Mesodermal cell (in vitro differentiated cells): ENCODE measurements around the gene SAMD4A. TPM values are rescaled to one million over a fixed set of nuclear protein-coding genes. Genes with fewer than 3 reads are reported as not detected.
A peak's percentile ranks its signal among the peaks of the same experiment; 100 is the strongest.

Experiments
- H3K27ac ChIP-seq: 2 replicates; pipeline ENCODE4 v1.7.0; 2013; ENCODE audit warnings: mild to moderate bottlenecking, low read depth, low read length, moderate library complexity; ENCODE audit not compliant: severe bottlenecking
- H3K36me3 ChIP-seq: 2 replicates; pipeline ENCODE4 v1.7.1; 2013; ENCODE audit warnings: mild to moderate bottlenecking, low read length, moderate library complexity; ENCODE audit not compliant: control insufficient read depth, insufficient read depth
- H3K4me1 ChIP-seq: one replicate; pipeline ENCODE4 v1.7.1; 2013; ENCODE audit warnings: mild to moderate bottlenecking, low read length; ENCODE audit not compliant: insufficient read depth, control insufficient read depth, poor library complexity, severe bottlenecking
- H3K4me3 ChIP-seq: 2 replicates; pipeline ENCODE4 v1.7.0; 2013; ENCODE audit warnings: low read length, control low read depth, mild to moderate bottlenecking; ENCODE audit not compliant: insufficient read depth, poor library complexity, severe bottlenecking; ENCODE audit errors: extremely low read depth
- H3K9me3 ChIP-seq: 2 replicates; pipeline ENCODE4 v1.7.1; 2013; ENCODE audit warnings: mild to moderate bottlenecking, low read length, moderate library complexity; ENCODE audit not compliant: control insufficient read depth
- WGBS, 2 experiments: methylation state at CpG; one replicate each; pipeline ENCODE4 v1.1.5; 2013; ENCODE audit warnings: missing lambda C conversion rate in 2 of 2; ENCODE audit not compliant: insufficient coverage in 2 of 2; 5-methylcytosine and 5-hydroxymethylcytosine counted together
- polyA plus RNA-seq, 2 experiments: library from polyadenylated mRNA; stranded (reverse); fragments of 50-300 nt; gene quantifications; one replicate each; pipeline ENCODE4 v1.2.3, GENCODE V29; 2013

The SAMD4A gene
- polyA plus RNA-seq (2013, experiment 1 of 2) = 19.8 TPM
- polyA plus RNA-seq (2013, experiment 2 of 2) = 20.1 TPM

GRCh38 chr14:54566410-54567223 lies at the start of gene SAMD4A:
Gene SAMD4A (plus strand): TSS chr14:54567128. CDS start chr14:54567917, 789 bp downstream.
- H3K27ac ChIP-seq = peak within 1 kb of the TSS; percentile 74
- peaks cover 27% of the 10 kb centered on the region for H3K36me3 ChIP-seq
- no peaks in the 10 kb centered on the region for H3K9me3 ChIP-seq
- H3K4me1 ChIP-seq = peaks cover 24% of the 10 kb centered on the region
- WGBS, 2 experiments = 0 to 1% methylated on average over 58 to 62 of the region's 91 CpGs
- H3K4me3 ChIP-seq = peak within 1 kb of the TSS; percentile 80

GRCh38 chr14:54524410-54524809 lies 42.5 kb upstream of the SAMD4A start:
- no peaks in the 10 kb centered on the region for H3K9me3 ChIP-seq
- no peaks in the 10 kb centered on the region for H3K4me1 ChIP-seq
- H3K27ac ChIP-seq = no peak overlapping the region
- H3K36me3 ChIP-seq = peaks cover 38% of the 10 kb centered on the region
- H3K4me3 ChIP-seq = no peak overlapping the region
- 71% methylated on average over 1 of the region's 4 CpGs; no CpG with 5 or more reads in 1 of the 2 experiments for WGBS, 2 experiments

GRCh38 chr14:54528973-54529372 lies 38.0 kb upstream of the SAMD4A start:
- Histone ChIP-seq H3K4me1 (no peaks in the 10 kb centered on the region), H3K27ac (no peak overlapping the region), H3K9me3 (no peaks in the 10 kb centered on the region), H3K36me3 (peaks cover 23% of the 10 kb centered on the region), H3K4me3 (no peak overlapping the region)
- WGBS, 2 experiments = 94% methylated on average over 2 of the region's 2 CpGs; no CpG with 5 or more reads in 1 of the 2 experiments

- no peak overlapping the region for H3K4me3 ChIP-seq
- WGBS, 2 experiments = 86% methylated on average over 1 of the region's 1 CpG; no CpG with 5 or more reads in 1 of the 2 experiments
- no peaks in the 10 kb centered on the region for H3K4me1 ChIP-seq
- H3K9me3 ChIP-seq = no peaks in the 10 kb centered on the region
- H3K27ac ChIP-seq = no peak overlapping the region
- H3K36me3 ChIP-seq = peaks cover 15% of the 10 kb centered on the region
Measured at GRCh38 chr14:54529811-54530210, 37.1 kb upstream of the SAMD4A start.

- no peaks in the 10 kb centered on the region for H3K4me1 ChIP-seq
- H3K9me3 ChIP-seq = no peaks in the 10 kb centered on the region
- peaks cover 9% of the 10 kb centered on the region for H3K36me3 ChIP-seq
- H3K27ac ChIP-seq = no peak overlapping the region
- no peak overlapping the region for H3K4me3 ChIP-seq
- WGBS, 2 experiments = 100% methylated on average over 1 of the region's 3 CpGs; no CpG with 5 or more reads in 1 of the 2 experiments
Measured at GRCh38 chr14:54532111-54533012, 34.6 kb upstream of the SAMD4A start.

GRCh38 chr14:54533100-54533499 lies 33.8 kb upstream of the SAMD4A start:
- Histone ChIP-seq H3K4me3 (no peak overlapping the region), H3K9me3 (no peaks in the 10 kb centered on the region), H3K4me1 (no peaks in the 10 kb centered on the region), H3K36me3 (peaks cover 8% of the 10 kb centered on the region), H3K27ac (no peak overlapping the region)
- no CpG with 5 or more reads among the region's 1 CpG for WGBS, 2 experiments

GRCh38 chr14:54535126-54535525 lies 31.8 kb upstream of the SAMD4A start:
- Histone ChIP-seq H3K9me3 (no peaks in the 10 kb centered on the region), H3K4me3 (no peak overlapping the region), H3K36me3 (peaks cover 15% of the 10 kb centered on the region), H3K27ac (no peak overlapping the region), H3K4me1 (no peaks in the 10 kb centered on the region)
- WGBS, 2 experiments = no CpG with 5 or more reads among the region's 1 CpG

- Histone ChIP-seq H3K9me3 (no peaks in the 10 kb centered on the region), H3K4me1 (no peaks in the 10 kb centered on the region), H3K27ac (no peak overlapping the region), H3K4me3 (no peak overlapping the region), H3K36me3 (peaks cover 21% of the 10 kb centered on the region)
- no CpG with 5 or more reads among the region's 2 CpGs for WGBS, 2 experiments
Measured at GRCh38 chr14:54535646-54536045, 31.3 kb upstream of the SAMD4A start.

GRCh38 chr14:54537651-54538050 lies 29.3 kb upstream of the SAMD4A start:
- no peak overlapping the region for H3K27ac ChIP-seq
- H3K4me1 ChIP-seq = no peaks in the 10 kb centered on the region
- no peaks in the 10 kb centered on the region for H3K9me3 ChIP-seq
- H3K36me3 ChIP-seq = peaks cover 25% of the 10 kb centered on the region
- no CpG with 5 or more reads among the region's 2 CpGs for WGBS, 2 experiments
- no peak overlapping the region for H3K4me3 ChIP-seq

GRCh38 chr14:54538055-54538454 lies 28.9 kb upstream of the SAMD4A start:
- WGBS, 2 experiments = 100% methylated on average over 1 to 2 of the region's 3 CpGs
- no peak overlapping the region for H3K27ac ChIP-seq
- H3K9me3 ChIP-seq = no peaks in the 10 kb centered on the region
- peaks cover 25% of the 10 kb centered on the region for H3K36me3 ChIP-seq
- no peaks in the 10 kb centered on the region for H3K4me1 ChIP-seq
- H3K4me3 ChIP-seq = no peak overlapping the region
